Effector memory CD4-positive, alpha-beta T cell (primary cell): Measurements from ENCODE around the gene IMMP2L.

Experiments used
- DNase-seq, 3 donors: peaks; one replicate each; pipeline ENCODE4 v3.0.0-alpha.2; 2020
- H3K27ac ChIP-seq: 2 replicates; pipeline ENCODE4 v1.7.0; 2013; ENCODE audit warnings: mild to moderate bottlenecking, low read length, moderate library complexity; ENCODE audit not compliant: insufficient read depth, poor library complexity, severe bottlenecking
- H3K27me3 ChIP-seq: replicated peaks from 2 replicates; pipeline ENCODE4 v1.7.0; 2013; ENCODE audit warnings: mild to moderate bottlenecking, low read length; ENCODE audit not compliant: insufficient read depth, control insufficient read depth, poor library complexity, severe bottlenecking
- H3K36me3 ChIP-seq: 2 replicates; pipeline ENCODE4 v1.7.0; 2013; ENCODE audit warnings: mild to moderate bottlenecking, low read length, moderate library complexity; ENCODE audit not compliant: control insufficient read depth, insufficient read depth
- H3K4me1 ChIP-seq: 2 replicates; pipeline ENCODE4 v1.7.0; 2013; ENCODE audit warnings: low read length, mild to moderate bottlenecking; ENCODE audit not compliant: control insufficient read depth, insufficient read depth, poor library complexity, severe bottlenecking
- H3K4me3 ChIP-seq: 2 replicates; pipeline ENCODE4 v1.7.0; 2013; ENCODE audit warnings: low read length, low read depth, mild to moderate bottlenecking; ENCODE audit not compliant: insufficient read depth, poor library complexity, severe bottlenecking
- H3K9me3 ChIP-seq: 2 replicates; pipeline ENCODE4 v1.7.0; 2013; ENCODE audit warnings: mild to moderate bottlenecking, low read length, moderate library complexity; ENCODE audit not compliant: control insufficient read depth

IMMP2L gene

DNA sequence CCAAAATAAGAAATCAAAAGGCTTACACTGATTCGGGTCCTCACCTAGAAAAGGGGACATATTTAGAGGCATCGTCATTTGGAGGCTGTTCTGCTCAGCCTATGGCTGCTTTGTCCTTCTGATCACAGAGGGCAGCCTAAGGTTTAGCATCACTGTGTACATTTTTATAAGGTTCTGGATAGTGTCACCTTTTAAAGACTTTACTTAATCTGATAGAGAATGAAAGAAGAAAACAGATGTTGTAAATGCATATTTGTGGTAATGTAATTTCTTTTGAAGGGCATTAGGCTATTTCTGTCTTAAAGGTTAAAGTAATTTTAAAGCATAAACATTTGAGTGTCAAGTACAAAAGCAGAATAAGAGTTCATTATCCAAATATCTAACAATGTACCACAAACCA lies 916.7 kb downstream of the IMMP2L start:
- no peaks in the 10 kb centered on the region for H3K27me3 ChIP-seq
- H3K4me1 ChIP-seq, result no peaks in the 10 kb centered on the region
- H3K9me3 ChIP-seq, result no peaks in the 10 kb centered on the region
- no peaks in the 10 kb centered on the region for H3K36me3 ChIP-seq
- no peak for DNase-seq
- no peak overlapping the region for H3K4me3 ChIP-seq
- H3K27ac ChIP-seq, result no peak overlapping the region

DNA sequence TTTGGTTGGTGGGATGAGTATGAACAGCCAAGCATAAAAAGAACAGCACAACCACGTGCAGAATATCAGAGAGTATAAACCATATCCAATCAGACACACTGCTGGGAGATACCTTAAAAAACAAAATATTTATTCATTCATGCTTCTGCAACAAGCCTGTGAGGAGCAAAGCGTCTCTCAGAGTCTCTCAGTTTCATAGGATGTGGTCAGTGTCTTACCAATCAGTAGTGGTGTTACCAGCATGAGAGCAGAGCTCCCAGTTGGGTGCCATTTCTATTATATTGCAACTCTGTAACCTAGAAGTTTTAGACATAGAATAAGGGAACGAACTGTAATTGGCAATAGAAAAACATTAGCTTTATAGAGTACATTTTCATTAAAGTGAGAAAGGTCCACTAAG lies 917.2 kb downstream of the IMMP2L start:
- H3K4me3 ChIP-seq, result no peak overlapping the region
- no peaks in the 10 kb centered on the region for H3K9me3 ChIP-seq
- no peaks in the 10 kb centered on the region for H3K36me3 ChIP-seq
- no peak overlapping the region for H3K27ac ChIP-seq
- no peaks in the 10 kb centered on the region for H3K4me1 ChIP-seq
- no peak for DNase-seq
- no peaks in the 10 kb centered on the region for H3K27me3 ChIP-seq

DNA sequence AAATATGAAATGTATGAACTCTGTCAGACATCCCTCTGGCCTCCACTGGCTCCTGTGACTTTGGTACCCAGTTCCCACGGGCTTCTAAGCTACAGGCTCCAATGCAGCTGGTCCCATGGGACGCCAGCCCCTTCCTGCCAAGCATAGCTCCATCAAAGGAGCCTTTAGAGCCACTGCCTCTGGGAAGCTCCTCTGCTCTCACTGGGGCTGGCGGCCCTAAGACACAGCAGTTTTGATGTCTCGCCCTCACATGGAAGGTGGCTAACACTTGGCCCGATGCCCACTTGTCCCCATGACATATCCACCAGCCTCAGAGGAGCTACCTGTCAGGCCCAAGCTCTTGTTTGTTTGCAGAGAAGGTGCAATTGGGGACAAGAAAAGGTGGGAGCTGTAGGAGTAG lies 925.0 kb downstream of the IMMP2L start:
- Histone ChIP-seq H3K4me1 (no peaks in the 10 kb centered on the region), H3K27ac (no peak overlapping the region), H3K36me3 (no peaks in the 10 kb centered on the region), H3K9me3 (no peaks in the 10 kb centered on the region), H3K27me3 (no peaks in the 10 kb centered on the region), H3K4me3 (no peak overlapping the region)
- DNase-seq, result no peak

DNA sequence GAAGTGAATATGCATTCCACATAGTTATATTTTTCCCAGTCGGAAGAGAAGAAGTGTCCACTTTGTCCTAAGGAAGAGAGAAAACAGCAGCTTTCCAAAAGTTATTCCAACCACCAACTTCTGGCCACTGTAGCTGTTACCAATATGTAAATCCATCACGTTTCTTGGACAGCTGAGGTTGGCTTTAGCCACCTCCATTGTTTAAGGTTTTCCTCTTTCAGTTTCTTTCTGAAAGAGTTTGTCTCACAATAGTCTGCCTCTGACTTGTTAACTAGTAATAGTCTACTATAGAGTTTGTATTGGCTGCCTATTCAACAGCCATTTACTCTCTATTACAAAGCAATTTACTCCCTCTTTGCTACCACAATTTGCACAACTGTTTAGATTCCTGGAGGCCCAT lies 929.0 kb downstream of the IMMP2L start:
- H3K4me3 ChIP-seq, result no peak overlapping the region
- no peak for DNase-seq
- H3K27ac ChIP-seq, result no peak overlapping the region
- no peaks in the 10 kb centered on the region for H3K36me3 ChIP-seq
- no peaks in the 10 kb centered on the region for H3K4me1 ChIP-seq
- no peaks in the 10 kb centered on the region for H3K27me3 ChIP-seq
- no peaks in the 10 kb centered on the region for H3K9me3 ChIP-seq

DNA sequence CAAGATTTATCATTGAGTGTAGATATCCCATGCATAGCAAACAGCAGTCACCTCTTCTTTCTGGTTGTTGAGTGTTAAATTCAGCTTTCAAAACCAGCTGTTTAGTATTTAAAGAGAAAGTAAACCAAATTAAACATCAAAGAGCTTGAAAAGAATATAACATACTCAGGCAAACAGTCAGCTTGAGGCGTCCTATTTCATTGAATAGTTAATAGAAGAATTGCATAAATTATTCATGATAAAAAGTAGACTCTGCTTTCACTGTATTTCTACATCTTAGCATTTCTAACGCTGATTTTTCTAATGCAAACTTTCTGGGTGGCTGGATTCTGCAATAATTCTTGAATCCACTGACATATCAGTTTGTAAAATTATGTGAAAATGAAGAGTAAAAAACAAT lies 935.9 kb downstream of the IMMP2L start:
- no peaks in the 10 kb centered on the region for H3K36me3 ChIP-seq
- H3K4me1 ChIP-seq, result no peaks in the 10 kb centered on the region
- no peak overlapping the region for H3K4me3 ChIP-seq
- no peak overlapping the region for H3K27ac ChIP-seq
- H3K9me3 ChIP-seq, result no peaks in the 10 kb centered on the region
- DNase-seq, result no peak
- H3K27me3 ChIP-seq, result no peaks in the 10 kb centered on the region

DNA sequence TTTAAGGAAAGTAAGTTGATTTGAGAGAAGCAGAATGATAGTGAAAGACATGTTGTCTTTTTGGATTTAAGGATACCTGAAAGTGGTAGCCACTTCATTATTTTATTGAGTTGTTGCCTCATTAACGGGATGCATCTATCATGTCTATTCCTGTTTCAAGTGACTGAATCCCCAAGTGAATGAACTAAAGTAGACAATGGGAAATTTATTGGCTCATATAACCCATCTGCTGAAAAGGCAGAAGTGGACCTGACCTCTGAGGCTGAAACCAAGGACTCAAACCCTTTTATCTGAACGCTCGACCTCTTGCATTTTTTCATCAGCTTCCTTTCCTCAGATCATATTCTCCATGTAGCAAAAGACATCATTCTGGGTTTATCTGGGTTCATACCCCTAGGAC lies 937.0 kb downstream of the IMMP2L start:
- no peaks in the 10 kb centered on the region for H3K36me3 ChIP-seq
- no peak for DNase-seq
- no peaks in the 10 kb centered on the region for H3K9me3 ChIP-seq
- no peak overlapping the region for H3K27ac ChIP-seq
- no peaks in the 10 kb centered on the region for H3K4me1 ChIP-seq
- H3K27me3 ChIP-seq, result no peaks in the 10 kb centered on the region
- no peak overlapping the region for H3K4me3 ChIP-seq

DNA sequence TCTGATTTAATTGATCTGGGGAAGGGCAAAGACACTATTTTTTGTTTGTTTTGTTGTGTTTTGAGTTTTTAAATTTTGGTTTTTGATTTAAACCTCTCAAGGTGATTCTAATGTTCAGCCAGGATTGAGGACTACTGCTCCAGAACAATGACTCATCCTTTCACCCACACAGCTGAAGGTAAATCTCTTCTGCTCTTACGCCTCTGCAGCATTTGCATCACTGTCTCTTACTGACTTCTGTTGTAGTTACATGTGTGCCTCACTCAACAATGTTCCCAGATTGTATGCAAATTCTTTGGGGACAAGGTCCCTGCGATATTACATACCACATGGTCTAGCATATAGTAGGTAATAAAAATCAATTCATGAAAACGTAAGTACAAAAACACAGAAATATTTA lies 938.9 kb downstream of the IMMP2L start:
- H3K9me3 ChIP-seq, result no peaks in the 10 kb centered on the region
- H3K27ac ChIP-seq, result no peak overlapping the region
- no peak for DNase-seq
- H3K27me3 ChIP-seq, result no peaks in the 10 kb centered on the region
- no peaks in the 10 kb centered on the region for H3K36me3 ChIP-seq
- H3K4me1 ChIP-seq, result no peaks in the 10 kb centered on the region
- no peak overlapping the region for H3K4me3 ChIP-seq

DNA sequence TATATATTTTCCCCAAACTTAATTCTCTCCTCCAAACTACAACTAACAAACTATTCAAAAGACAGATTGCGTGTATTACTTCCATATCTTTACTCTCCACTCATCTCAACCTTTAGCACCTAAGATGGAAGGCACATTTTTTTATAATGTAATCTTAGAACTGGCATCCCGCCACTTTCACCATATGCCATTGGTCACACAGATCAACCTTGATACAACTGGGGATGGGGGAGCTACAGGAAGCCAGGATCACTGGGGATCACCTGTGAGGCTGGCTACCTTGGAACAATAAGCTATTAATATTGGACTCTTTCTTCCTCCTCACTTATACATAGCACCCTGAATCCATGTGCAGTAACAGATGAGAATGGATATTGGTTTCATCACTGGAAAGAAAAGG lies 941.0 kb downstream of the IMMP2L start:
- no peaks in the 10 kb centered on the region for H3K4me1 ChIP-seq
- DNase-seq, result no peak
- H3K36me3 ChIP-seq, result no peaks in the 10 kb centered on the region
- H3K27me3 ChIP-seq, result no peaks in the 10 kb centered on the region
- H3K4me3 ChIP-seq, result no peak overlapping the region
- H3K9me3 ChIP-seq, result no peaks in the 10 kb centered on the region
- H3K27ac ChIP-seq, result no peak overlapping the region

DNA sequence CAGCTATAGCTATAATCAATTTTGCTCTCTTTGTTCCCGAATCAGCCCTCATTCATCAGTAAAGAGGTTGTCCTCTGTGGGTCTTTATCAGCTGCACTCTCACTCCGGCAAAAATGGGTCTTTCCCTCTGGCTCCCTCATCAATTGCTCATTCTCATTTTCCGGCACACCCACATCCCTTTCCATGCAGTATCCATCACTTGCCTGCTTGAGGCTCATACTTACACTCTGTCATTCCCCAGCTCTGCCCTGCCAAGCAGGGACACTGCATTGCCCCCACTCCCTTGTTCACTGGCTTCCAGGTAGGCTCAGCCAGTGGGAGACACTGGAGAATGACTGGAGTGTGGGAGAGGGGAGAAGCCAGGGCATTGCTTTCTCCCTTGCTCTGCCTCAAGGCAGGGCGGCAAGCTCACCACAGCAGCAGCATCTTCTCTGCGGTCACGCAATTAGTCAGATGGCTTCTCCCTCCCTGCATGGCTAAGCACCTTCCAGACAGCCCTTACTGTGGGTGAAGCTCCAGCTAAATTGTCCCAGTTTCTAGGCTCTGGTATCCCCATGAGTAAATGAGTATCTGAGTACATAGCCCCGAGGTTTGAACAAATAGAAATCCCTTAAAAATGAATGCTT lies 942.1 kb downstream of the IMMP2L start:
- Histone ChIP-seq H3K4me3 (no peak overlapping the region), H3K9me3 (no peaks in the 10 kb centered on the region), H3K36me3 (no peaks in the 10 kb centered on the region), H3K27ac (no peak overlapping the region), H3K4me1 (no peaks in the 10 kb centered on the region), H3K27me3 (no peaks in the 10 kb centered on the region)
- no peak for DNase-seq
